ENCODE data around the gene LYPD8. TPM values are rescaled to one million over a fixed set of nuclear protein-coding genes. Genes with fewer than 3 reads are reported as not detected.

Gene LYPD8
- total RNA-seq, 3 donors from 2014 or later = 1.6 TPM; not detected in 2

DNA sequence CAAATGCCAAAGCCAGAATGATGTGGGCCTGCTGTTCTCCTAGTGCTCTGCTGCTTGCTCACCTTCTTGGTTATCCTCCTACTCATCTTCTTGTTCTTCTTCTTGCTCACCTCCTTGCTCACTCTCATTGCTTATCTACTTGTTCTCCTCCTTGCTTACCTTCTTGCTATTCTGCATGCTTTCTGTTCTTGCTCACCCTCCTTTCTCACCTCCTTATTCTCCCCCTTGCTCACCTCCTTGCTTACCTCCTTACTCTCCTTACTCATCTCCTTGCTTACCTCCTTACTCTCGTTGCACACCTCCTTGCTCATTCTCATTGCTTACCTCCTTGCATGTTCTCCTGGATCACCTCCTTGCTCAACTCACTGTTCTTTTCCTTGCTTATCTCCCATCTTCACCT is 52.8 kb downstream of the LYPD8 start, which contains the start of gene OR14I1:
TSS of gene OR14I1 (minus strand) at position 53 of the 400 bp plus-strand sequence.
- H3K4me3 ChIP-seq = no peak within 1 kb of the TSS
- H3K36me3 ChIP-seq = no peaks in the 10 kb centered on the region
- no peak for DNase-seq (ENCODE audit: low spot score in 2 of 2)
- H3K27ac ChIP-seq = no peak within 1 kb of the TSS
- no peaks in the 10 kb centered on the region for H3K27me3 ChIP-seq
- TF ChIP-seq POLR2AphosphoS5 (IDR thresholded peaks at IDR 0.05) (no peak), POLR2A (IDR thresholded peaks at IDR 0.05) (no peak)
- TF ChIP-seq, protein P1, sequence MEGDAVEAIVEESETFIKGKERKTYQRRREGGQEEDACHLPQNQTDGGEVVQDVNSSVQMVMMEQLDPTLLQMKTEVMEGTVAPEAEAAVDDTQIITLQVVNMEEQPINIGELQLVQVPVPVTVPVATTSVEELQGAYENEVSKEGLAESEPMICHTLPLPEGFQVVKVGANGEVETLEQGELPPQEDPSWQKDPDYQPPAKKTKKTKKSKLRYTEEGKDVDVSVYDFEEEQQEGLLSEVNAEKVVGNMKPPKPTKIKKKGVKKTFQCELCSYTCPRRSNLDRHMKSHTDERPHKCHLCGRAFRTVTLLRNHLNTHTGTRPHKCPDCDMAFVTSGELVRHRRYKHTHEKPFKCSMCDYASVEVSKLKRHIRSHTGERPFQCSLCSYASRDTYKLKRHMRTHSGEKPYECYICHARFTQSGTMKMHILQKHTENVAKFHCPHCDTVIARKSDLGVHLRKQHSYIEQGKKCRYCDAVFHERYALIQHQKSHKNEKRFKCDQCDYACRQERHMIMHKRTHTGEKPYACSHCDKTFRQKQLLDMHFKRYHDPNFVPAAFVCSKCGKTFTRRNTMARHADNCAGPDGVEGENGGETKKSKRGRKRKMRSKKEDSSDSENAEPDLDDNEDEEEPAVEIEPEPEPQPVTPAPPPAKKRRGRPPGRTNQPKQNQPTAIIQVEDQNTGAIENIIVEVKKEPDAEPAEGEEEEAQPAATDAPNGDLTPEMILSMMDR (IDR thresholded peaks at IDR 0.05) = no peak
- intact Hi-C loops (cut with DNase I; ENCODE audit: low total_unique reads) = no loop called here
- H3K4me1 ChIP-seq = no peaks in the 10 kb centered on the region
- H3K9me3 ChIP-seq = no peaks in the 10 kb centered on the region

- Histone ChIP-seq H3K9me3 (no peaks in the 10 kb centered on the region), H3K36me3 (no peaks in the 10 kb centered on the region), H3K27me3 (no peaks in the 10 kb centered on the region), H3K4me3 (no peak overlapping the region), H3K27ac (no peak overlapping the region), H3K4me1 (no peaks in the 10 kb centered on the region)
- TF ChIP-seq, protein P1 (IDR thresholded peaks at IDR 0.05) = no peak
- TF ChIP-seq POLR2AphosphoS5 (IDR thresholded peaks at IDR 0.05) (no peak), POLR2A (IDR thresholded peaks at IDR 0.05) (no peak)
- intact Hi-C loops (cut with DNase I; ENCODE audit: low total_unique reads) = no loop called here
- no peak for DNase-seq (ENCODE audit: low spot score in 2 of 2)
Observed at GRCh38 chr1:248699099-248699498, 56.5 kb downstream of the LYPD8 start.

DNA sequence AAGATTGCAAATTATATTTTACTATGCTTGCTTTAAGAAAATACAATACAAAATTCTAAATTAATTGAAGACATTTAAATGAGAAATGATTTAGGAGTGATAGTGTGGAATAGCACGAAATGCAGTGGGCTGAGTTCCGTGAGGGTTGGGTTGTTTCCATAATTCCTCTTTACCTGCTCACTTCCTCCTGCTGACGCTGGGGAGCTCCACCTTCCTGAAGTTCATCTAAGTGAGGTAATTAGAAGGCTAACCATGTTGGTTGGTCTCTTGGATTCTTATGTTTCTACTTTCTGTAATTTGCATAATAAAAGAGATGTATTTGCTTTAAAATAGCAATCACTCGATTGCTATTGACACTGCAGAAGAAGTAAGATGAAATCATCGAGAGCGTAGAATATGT is 57.7 kb downstream of the LYPD8 start:
- Histone ChIP-seq H3K36me3 (no peaks in the 10 kb centered on the region), H3K9me3 (no peaks in the 10 kb centered on the region), H3K27ac (no peak overlapping the region), H3K4me3 (no peak overlapping the region), H3K27me3 (no peaks in the 10 kb centered on the region), H3K4me1 (no peaks in the 10 kb centered on the region)
- no peak for DNase-seq (ENCODE audit: low spot score in 2 of 2)
- no peak for TF ChIP-seq POLR2AphosphoS5 (IDR thresholded peaks at IDR 0.05)
- TF ChIP-seq POLR2A (IDR thresholded peaks at IDR 0.05) = no peak
- TF ChIP-seq, protein P1 (IDR thresholded peaks at IDR 0.05) = no peak
- intact Hi-C loops (cut with DNase I; ENCODE audit: low total_unique reads) = no loop called here

DNA sequence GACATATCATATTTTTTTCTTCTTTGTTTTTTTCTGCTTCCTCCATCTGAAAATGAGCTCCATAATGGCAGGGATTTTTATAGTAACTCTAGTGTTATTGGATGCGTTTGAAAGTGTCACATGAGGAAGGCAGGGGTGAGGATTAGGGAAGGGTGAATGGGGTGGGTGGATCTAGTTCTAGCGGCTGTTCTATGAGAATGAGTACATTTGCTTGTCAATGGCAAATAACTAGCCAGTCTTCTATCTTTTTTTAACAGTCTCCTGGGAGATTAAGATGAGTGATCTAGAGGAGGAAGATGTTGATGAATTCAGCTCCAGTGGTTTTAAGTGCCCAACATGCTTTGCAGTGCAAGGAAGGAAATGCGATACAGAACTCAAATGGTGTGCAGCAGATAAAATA is 58.8 kb downstream of the LYPD8 start:
- H3K27me3 ChIP-seq = no peaks in the 10 kb centered on the region

DNA sequence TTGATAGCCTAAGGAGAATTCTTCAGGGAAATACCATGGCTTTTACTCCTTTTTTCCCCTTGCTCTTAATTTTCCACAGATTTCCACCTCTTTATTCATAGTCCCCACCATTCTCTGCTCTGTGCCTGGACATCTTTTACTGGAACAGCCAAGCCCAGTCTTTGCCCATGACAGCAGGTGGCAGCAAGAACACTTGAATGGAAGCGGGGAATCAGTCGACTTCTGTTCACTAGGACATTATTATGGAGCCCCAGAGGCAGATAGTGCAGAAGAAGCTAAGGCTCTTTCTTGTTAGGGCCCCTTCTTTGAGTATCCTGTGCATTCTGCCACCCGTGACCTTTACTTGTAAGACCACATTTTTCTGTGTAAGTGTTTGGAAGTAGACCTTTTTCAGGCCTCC is 59.3 kb downstream of the LYPD8 start:
- no peak for TF ChIP-seq POLR2AphosphoS5 (IDR thresholded peaks at IDR 0.05)
- TF ChIP-seq, protein P1 (IDR thresholded peaks at IDR 0.05) = no peak
- TF ChIP-seq POLR2A (IDR thresholded peaks at IDR 0.05) = no peak
- Histone ChIP-seq H3K27ac (no peak overlapping the region), H3K36me3 (no peaks in the 10 kb centered on the region), H3K4me1 (no peaks in the 10 kb centered on the region), H3K27me3 (no peaks in the 10 kb centered on the region), H3K9me3 (peaks cover 8% of the 10 kb centered on the region in 2 donors), H3K4me3 (no peak overlapping the region)
- no peak for DNase-seq (ENCODE audit: low spot score in 2 of 2)
- intact Hi-C loops (cut with DNase I; ENCODE audit: low total_unique reads) = no loop called here

More for the DNA sequence above, 58.8 kb downstream of the LYPD8 start:
- Histone ChIP-seq H3K36me3 (no peaks in the 10 kb centered on the region), H3K4me3 (no peak overlapping the region), H3K9me3 (peaks cover 4% of the 10 kb centered on the region in 2 donors), H3K4me1 (no peaks in the 10 kb centered on the region), H3K27ac (no peak overlapping the region)
- no peak for TF ChIP-seq POLR2AphosphoS5 (IDR thresholded peaks at IDR 0.05)
- TF ChIP-seq POLR2A (IDR thresholded peaks at IDR 0.05) = no peak
- TF ChIP-seq, protein P1 (IDR thresholded peaks at IDR 0.05) = no peak
- intact Hi-C loops (cut with DNase I; ENCODE audit: low total_unique reads) = no loop called here
- DNase-seq (ENCODE audit: low spot score in 2 of 2) = no peak
